HG03159 (cell line): Measurements from ENCODE around the gene FRMD8.
"Not testable (repeated sequence)": the region's sequence is repeated elsewhere in the genome, so short reads cannot be mapped to it uniquely, and the experiment has no call there.

Experiments used
- ATAC-seq: cut with Tn5 transposase; IDR thresholded peaks from one replicate; pipeline ENCODE4 v1.9.1; 2021; ENCODE audit warnings: mild to moderate bottlenecking, moderate library complexity; ENCODE audit not compliant: unreplicated experiment

Gene FRMD8

DNA sequence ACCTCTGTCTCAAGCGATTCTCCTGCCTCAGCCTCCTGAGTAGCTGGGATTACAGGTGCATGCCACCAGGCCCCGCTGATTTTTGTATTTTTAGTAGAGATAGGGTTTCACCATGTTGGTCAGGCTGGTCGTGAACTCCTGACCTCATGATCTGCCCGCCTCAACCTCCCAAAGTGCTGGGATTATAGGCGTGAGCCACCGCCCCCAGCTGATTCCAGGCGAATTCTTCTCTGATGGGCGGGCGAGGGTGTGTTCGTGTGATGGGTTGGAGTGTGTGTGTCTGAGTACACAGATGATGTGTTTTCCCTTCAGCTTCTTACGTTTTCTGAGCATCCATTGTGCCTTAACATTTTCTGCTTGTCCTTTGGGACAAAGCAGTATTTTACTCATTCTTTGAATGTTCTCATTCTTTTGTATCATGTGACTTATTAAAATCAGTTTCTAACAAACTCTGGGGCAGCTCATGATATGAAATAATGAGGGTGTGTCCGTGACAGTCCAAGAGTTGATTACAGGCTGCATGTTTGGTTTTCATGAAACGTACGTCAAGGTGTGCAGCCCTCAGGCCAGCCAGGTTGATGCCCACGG lies 26.7 kb downstream of the FRMD8 start:
- ATAC-seq, result not testable (repeated sequence)

DNA sequence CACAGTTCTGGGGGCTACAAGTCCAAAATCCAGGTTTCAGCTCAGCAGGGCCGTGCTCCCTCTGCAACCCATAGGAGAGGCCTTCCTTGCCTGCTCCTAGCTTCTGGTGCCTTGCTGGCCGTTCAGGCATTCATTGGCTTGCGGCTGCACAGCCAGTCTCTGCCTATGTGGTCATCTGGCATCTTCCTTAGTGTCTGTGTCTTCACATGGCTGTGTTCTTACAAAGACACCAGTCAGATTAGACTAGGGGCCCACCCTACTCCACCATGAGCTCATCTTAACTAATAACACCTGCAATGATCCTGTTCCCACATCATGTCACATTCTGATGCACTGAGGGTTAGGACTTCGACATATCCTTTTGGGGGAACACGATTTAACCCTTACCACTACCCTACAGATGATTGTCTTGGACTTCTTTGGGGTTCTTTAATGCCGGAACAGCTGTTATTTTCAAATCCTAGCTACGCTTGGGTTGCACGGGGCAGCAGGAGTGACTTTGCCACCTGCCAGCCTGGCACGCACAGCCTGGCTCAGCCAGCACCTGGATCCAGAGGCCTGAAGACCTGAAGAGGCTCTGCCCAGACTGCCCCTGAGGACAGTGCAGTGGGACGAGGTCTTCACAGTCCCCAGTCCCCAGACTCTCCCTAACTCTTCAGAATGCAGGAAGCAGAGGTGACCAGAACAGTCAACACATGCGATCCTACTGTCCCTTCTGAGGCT lies 28.5 kb downstream of the FRMD8 start:
- no peak for ATAC-seq

DNA sequence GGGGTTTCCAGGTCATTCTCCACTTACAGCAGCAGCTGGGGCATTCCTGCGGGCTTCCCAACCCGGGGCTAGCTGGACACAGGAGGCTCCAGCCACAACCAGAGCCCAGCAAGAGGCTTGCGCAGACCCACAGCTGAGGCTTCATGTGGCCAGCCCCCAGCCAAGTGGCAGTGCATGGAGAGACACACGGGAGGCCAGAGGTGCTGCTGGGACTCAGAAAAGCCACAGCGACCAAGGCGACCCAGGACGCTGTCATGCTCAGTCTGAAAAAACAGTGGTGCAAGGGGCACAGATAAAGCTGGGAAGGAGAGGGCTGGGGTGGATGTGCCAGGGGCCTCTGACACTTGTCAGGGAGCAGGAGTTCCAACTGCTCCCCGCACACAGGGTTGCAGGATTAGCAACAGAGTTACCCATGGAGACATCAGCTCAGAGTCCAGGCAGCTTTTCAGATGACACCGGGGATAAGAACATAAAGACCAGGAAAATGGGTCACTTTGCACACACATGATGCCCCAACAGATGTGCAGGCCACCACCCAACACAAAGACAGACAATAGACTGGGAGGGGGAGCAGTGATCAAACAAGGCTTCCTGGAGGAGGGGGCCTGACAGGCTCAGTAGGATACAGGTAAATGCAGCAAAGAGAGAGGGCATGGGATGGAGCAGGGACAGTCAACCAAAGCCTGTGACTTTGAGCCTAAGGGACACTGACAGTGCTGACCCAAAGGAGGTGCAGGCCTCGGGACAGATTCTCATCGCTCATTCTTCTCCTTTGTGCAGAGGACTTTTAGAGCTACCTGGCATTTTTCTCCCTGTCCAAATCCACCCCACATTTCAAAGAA lies 29.3 kb downstream of the FRMD8 start:
- no peak for ATAC-seq

DNA sequence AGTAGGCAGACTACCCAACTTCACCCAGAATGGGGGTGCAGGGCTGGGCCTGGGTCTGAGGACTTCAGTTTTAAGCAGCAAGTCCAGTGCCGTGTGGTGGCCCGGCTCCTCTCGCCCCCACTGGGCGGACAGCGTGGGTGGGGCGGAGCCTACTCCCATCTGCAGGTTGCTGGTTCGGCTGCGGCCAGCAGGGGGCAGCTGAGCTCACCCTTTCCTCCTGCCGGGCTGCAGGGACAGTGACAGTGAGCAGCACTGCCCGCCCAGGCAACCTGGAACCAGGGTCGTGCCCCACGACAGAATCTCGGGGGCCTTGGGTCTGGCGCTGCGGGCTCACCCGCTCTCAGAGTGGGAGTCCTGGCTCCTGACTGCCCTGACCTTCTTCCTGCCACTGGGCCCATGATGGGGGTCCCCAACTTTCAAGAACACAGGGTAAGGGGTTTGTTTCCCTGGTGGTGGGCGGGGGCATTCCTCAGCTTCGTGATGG lies 29.9 kb downstream of the FRMD8 start:
- ATAC-seq, result peak; percentile 36

DNA sequence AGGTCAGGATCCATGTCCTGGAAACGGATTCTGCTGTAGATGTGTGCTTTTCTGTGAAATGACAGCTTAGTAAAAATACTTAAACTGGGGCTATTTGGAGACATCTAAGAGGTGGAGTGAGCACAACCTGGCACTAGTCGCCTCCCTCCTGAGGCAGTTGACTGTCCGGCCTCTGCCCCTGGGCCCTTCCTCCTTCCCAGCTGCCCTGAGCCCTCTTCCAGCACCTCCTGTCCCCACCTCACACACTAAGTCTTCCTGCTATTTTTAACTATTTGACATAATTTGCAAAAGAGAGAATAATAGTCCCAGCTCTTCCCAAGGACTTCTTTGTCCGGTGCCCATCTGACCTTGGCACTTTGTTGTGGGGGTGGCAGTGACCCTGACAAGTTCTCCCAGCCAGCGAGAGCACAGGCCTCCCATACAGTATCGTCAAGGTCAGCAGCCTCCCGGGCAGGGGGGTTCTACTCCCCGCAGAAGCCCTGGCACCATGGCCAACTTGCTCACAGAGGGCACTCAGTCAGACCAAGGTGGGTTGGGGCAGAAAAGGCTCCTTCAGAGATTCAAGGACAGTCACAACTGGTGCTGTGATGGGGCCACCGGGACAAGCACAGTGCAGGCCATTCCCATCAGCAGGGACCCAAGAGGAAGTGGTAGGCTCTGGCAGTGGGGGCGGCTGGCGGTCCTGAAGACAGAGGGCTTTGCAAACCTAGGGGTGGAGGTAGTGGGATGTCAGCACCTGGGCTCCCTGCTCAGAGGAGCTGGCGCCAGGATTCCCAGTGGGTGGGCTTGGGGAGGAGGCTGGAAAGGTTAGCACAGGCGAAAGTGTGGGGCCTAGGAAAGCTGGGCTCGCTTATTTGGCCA lies 30.6 kb downstream of the FRMD8 start:
- no peak for ATAC-seq

DNA sequence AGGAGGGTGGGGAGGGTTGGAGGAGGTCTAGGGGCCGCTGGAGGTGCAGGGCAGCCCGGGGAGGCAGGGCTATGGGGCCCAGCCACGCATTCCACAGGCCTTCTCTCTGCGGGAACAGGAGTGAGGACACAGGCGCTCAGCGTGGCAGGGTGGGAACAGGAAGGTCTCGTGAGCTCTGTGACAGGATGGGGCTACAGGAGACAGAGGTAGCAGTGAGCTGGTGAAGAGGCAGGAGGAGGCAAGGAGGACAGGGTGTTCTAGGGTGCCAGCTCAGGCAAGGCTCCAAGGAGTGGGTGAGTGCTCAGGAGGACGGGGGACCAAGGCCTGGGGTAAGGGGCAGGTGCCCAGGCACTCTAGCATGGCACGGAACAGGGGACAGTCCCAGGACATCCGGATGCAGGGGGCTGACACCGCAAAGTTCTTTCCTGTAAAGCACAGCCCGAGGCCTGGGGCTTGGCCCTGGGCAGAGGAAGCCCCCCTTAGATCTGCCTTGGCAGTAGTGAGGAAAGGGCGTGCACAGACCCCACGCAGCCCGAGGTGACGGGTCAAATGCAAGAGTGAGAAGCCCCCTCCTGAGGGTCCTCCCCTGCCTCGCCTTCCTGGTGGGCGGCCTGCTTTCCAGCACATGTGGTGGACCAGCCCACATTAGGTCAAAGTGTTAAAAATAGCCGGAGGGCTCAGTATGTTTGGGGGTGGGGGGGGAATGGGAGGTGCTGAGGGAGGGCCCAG lies 31.4 kb downstream of the FRMD8 start:
- ATAC-seq, result no peak

DNA sequence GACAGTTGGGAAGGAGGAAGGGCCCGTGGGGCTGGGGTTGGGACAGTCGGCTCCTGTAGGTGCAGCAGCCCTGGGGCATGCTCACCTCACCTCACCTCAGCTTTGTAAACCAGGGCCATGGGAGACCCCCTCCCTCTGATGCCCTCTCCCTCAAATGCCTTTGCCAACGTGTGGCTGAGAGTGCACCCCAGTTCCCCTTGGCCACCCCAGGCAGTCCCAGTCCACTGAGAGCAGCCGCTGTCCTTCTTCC lies 31.9 kb downstream of the FRMD8 start:
- no peak for ATAC-seq

DNA sequence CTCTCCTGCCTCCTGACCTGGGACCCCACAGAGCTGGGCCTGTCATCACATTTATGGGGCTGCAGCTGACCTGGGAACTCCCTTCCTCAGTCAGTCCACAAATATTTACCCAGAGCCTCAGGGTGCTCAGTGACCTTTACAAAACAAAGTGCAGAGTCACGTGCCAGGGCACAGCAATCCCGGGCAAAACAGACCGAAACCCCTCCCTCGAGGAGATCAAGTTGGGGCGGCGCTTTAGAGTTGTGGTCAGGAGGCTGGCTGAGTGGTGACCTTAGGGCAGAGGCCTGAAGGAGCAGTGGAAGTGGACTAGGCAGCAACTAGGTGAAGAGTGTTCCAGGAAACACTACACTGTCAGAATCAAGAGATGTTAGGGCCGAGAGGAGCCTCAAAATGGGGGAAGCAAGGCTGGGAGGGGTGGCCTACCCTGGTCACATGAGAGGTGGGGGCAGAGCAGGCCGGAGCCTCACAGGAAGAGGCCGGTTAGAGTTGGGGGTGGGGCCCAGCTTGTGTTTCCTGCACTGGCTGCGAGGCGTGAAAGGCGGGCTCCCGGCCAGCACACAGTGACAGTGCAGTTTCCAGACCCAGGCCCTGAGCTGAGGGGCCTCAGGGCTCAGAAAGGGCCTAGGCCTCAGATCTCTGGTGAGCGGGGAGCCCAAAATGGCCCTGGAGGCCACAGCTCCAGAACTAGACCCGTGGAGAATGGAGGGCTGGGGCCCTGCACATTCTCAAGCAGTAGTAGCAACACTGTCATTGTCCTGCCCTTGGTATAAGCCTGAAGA lies 32.4 kb downstream of the FRMD8 start:
- peak; percentile 41 for ATAC-seq

DNA sequence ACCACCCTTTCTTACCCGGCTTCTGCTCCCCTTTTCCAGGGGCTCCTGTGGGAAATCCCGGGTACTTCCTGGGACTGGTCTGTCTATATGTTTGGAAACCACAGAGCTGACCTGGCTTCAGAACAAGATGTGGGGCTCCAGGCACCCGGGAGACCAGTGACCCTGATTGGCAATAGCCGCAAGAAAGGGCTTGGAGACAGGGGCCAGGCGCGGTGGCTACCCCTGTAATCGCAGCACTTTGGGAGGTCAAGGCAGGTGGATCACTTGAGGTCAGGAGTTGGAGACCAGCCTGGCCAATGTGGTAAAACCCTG lies 33.0 kb downstream of the FRMD8 start:
- ATAC-seq, result no peak

DNA sequence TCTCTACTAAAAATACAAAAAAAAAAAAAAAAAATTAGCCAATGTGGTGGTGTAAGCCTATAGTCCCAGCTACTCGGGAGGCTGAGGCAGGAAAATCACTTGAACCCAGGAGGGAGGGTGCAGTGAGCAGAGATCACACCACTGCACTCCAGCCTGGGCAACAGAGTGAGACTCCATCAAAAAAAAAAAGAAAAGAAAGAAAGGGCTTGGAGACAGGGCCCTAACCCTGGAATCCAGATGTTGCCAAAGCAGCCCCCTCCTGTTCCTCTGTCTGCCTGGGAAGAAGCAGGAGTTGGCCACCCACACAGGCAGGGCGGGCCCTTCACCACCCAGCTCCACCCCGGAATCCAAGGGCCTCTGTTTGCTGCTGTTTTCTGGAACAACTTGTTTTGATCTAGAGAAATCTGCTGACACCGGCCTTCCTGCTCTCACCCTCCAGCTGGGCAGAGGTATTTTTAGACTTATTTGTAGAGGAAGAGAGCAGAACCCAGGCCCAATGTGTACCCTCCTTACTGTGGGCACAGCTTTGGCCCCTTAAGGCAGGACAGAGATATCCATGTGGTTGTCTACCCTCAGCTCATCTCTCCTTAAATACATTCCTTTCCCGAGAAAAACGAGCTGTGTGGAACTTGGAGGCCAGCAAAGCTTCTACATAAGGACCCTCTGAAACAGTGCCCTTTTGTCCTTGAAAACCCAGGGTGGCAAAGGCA lies 33.5 kb downstream of the FRMD8 start:
- ATAC-seq, result no peak

DNA sequence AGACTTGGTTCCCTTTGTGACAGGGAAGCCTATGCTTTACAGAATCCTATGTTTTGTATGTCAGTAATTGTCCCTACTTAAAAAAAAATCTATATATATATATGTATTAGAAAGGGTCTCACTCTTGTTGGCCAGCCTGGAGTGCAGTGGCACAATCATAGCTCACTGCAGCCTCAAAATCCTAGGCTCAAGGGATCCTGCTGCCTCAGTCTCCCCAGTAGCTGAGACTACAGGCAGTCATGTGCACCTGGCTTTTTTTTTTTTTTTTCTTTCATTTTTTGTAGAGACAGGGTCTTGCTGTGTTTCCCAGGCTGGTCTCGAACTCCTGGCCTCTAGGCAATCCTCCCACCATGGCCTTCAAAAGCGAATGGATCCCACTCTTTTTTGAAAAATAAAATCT lies 34.1 kb downstream of the FRMD8 start:
- ATAC-seq, result no peak

DNA sequence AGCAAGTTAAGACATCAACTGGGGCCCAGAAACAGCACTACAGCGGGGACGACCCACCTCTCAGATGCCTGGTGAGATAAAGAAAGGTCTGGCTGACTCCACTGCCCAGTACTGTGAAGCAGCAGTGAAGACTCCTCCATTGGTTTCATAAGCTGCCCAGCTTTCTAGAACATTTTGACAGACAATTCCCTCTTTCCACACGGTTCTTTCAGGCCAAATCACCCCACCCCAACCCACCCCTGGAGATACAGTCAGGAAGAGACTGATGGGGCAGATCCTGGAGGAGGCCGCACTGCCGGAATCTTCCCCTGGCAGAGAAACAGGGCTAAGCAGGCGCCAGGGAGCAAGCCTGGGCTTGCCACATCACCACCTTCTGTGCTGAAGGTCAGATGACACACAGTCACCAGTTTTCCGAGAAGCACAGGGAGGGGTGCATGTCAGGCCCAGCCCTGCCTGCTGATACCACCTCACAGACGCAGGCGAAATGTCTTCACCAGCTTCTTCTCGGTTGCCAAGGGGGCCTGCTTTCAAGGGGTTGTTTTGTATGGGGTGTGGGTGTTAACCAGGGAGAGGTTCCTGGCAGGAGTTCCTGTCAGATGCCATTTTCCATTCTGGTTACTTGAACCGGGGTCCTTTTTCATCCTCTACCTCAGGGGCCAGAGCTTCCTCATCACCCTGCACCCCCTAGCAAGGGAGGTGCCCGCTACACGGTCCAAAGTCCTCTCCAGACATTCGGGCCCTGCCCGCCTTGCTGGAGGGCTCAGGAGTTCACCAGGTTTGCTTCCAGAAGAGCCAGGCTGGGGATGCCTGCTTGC lies 34.7 kb downstream of the FRMD8 start:
- ATAC-seq, result no peak

DNA sequence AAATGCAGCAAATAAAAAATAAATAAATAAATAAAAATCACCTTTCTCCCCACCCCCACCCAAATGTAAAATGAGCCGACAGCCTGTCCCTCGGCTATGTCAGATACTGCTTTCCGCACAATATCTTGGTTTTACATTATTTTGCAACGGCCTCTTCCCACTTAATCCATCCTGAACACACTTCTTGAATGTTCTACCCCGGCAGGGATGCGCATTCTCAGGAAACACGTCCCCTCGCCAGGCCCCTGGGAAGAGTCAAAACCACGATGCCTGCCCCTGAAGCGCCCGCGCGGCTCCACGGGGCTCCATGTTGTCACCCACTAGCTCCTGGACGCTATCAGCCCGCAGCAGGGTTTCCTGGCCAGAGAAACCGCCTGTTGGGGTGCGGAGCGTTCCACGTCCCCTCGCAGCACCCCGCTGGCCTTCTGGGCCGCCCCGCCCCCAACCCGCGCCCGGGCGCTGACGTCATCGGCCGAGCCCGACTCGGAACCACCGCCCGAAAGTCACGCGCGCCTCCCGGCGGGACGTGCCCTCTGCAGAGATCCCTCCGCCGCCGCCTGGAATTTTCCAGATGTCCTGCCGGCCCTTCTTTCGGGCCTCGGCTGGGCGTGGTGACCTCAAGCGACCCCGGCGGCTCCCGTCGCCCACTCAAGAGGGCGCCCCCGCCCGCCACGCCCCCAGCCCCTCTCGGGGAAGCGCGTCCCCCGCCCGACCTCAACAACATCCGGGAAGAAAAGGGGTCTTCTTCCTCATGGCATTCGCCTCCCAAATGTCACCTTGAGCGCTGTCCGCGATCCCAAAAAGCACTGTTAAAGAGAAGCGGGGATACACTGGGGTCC lies 35.6 kb downstream of the FRMD8 start:
- ATAC-seq, result no peak

DNA sequence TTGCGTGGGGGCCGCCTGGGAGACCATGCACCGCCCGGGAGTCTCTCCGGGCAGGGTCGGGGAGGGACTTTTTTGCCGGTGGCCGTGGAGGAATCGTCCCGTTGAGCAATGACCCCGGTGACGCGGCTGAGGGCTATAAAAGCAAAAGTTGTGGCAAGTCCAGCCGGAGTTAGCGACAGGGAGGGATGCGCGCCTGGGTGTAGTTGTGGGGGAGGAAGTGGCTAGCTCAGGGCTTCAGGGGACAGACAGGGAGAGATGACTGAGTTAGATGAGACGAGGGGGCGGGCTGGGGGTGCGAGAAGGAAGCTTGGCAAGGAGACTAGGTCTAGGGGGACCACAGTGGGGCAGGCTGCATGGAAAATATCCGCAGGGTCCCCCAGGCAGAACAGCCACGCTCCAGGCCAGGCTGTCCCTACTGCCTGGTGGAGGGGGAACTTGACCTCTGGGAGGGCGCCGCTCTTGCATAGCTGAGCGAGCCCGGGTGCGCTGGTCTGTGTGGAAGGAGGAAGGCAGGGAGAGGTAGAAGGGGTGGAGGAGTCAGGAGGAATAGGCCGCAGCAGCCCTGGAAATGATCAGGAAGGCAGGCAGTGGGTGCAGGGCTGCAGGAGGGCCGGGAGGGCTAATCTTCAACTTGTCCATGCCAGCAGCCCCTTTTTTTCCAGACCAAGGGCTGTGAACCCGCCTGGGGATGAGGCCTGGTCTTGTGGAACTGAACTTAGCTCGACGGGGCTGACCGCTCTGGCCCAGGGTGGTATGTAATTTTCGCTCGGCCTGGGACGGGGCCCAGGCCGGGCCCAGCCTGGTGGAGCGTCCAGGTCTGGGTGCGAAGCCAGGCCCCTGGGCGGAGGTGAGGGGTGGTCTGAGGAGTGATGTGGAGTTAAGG lies 36.4 kb downstream of the FRMD8 start, which contains the start of gene NEAT1:
NEAT1 (plus strand) TSS at position 166 of the 883 bp plus-strand sequence.
- no peak for ATAC-seq

DNA sequence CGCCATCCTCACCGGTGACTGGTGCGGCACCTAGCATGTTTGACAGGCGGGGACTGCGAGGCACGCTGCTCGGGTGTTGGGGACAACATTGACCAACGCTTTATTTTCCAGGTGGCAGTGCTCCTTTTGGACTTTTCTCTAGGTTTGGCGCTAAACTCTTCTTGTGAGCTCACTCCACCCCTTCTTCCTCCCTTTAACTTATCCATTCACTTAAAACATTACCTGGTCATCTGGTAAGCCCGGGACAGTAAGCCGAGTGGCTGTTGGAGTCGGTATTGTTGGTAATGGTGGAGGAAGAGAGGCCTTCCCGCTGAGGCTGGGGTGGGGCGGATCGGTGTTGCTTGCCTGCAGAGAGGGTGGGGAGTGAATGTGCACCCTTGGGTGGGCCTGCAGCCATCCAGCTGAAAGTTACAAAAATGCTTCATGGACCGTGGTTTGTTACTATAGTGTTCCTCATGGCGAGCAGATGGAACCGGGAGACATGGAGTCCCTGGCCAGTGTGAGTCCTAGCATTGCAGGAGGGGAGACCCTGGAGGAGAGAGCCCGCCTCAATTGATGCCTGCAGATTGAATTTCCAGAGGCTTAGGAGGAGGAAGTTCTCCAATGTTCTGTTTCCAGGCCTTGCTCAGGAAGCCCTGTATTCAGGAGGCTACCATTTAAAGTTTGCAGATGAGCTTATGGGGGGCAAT lies 37.2 kb downstream of the FRMD8 start:
- no peak for ATAC-seq
